Measurements from ENCODE around the gene PPP1R12C.

The PPP1R12C gene

GRCh38 chr19:55041627-55042343, 75.7 kb downstream of the PPP1R12C start:
- no peak for DNase-seq

GRCh38 chr19:55041244-55041626, 76.2 kb downstream of the PPP1R12C start:
- no peak for DNase-seq
